Muscle layer of colon (tissue), 2 donors: ENCODE results near the gene YTHDF1.

Experiments
- H3K27ac ChIP-seq: one replicate; pipeline ENCODE4 v1.7.0; 2013; ENCODE audit warnings: low read depth, mild to moderate bottlenecking, low read length, moderate library complexity
- H3K27me3 ChIP-seq, 2 donors: one replicate each; pipeline ENCODE4 v1.7.0; 2013; ENCODE audit warnings: low read length in 2 of 2, mild to moderate bottlenecking in 2 of 2; ENCODE audit not compliant: insufficient read depth in 2 of 2, control insufficient read depth in 1 of 2
- H3K36me3 ChIP-seq: one replicate; pipeline ENCODE4 v1.7.0; 2013; ENCODE audit warnings: mild to moderate bottlenecking, low read length; ENCODE audit not compliant: insufficient read depth
- H3K4me1 ChIP-seq: one replicate; pipeline ENCODE4 v1.7.0; 2013; ENCODE audit warnings: mild to moderate bottlenecking, low read length; ENCODE audit not compliant: insufficient read depth
- H3K4me3 ChIP-seq, 2 donors: one replicate each; pipeline ENCODE4 v1.7.0; 2013; ENCODE audit warnings: low read length in 2 of 2, low read depth in 1 of 2, mild to moderate bottlenecking in 1 of 2, moderate library complexity in 1 of 2
- H3K9ac ChIP-seq: one replicate; pipeline ENCODE4 v1.7.0; 2013; ENCODE audit warnings: low read length
- H3K9me3 ChIP-seq: one replicate; pipeline ENCODE4 v1.7.0; 2013; ENCODE audit warnings: mild to moderate bottlenecking, low read length
- donor health status: abdominal sarcoma.
- donor health status: Adenocarcinoma of cecum.

The YTHDF1 gene

DNA sequence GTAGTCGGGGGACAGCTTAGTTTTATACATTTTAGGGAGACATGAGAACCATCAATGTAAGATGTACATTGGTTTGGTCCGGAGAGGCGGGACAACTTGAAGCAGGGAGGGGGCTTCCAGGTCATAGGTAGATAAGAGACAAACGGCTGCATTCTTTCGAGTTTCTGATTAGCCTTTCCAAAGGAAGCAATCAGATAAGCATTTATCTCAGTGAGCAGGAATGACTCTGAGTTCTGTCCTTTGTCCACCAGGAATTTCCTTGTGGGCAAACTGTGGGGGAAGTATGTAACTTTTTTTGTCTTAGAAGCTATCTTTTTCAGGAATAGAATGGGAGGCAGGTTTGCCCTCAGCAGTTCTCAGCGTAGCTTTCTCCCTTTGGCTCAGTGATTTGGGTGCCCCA is 1.4 kb downstream of the YTHDF1 start:
- Histone ChIP-seq H3K9ac (no peak overlapping the region), H3K9me3 (no peaks in the 10 kb centered on the region), H3K27ac (no peak overlapping the region), H3K36me3 (peaks cover 21% of the 10 kb centered on the region), H3K27me3 (no peaks in the 10 kb centered on the region), H3K4me3 (peak overlapping the region in 1 of 2 donors; percentile 64), H3K4me1 (peaks cover 50% of the 10 kb centered on the region)

DNA sequence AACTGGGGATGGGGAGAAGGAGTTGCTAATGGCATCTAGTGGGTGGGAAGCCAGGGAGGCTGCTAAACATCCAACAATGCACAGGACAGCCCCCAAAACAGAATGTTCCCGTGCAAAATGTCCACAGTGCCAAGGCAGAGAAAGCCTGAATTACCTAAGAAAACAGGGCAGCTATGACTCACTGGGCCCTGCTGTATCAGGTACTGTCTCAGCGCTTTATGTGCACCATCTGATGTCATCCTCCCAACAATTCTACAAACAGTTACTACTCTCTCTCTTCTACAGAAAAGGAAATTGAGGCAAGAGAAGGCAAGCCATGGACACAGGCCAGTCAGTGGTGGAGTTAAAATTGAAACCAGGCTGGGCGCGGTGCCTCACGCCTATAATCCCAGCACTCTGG is 3.1 kb downstream of the YTHDF1 start:
- Histone ChIP-seq H3K36me3 (peaks cover 32% of the 10 kb centered on the region), H3K9ac (no peak overlapping the region), H3K27me3 (no peaks in the 10 kb centered on the region), H3K4me3 (no peak overlapping the region), H3K9me3 (no peaks in the 10 kb centered on the region), H3K4me1 (peaks cover 50% of the 10 kb centered on the region), H3K27ac (no peak overlapping the region)

DNA sequence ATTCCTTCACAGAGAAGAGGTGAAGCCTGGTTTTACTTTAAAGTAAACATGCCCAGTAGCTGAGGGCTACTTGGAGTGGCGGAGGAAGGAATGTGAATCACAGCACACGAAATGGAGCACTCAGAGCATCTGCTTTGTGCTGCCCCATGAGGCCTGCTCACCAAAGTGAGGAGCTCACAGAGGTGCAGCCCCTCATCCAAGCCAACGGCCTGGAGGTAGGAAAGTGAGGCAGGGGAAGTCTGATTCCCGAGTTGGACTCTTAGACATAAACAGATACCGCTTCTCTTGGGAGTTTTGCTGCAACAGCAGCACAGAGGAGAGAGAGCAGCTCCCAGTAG is 3.6 kb downstream of the YTHDF1 start:
- no peak overlapping the region for H3K27ac ChIP-seq
- no peaks in the 10 kb centered on the region for H3K27me3 ChIP-seq
- H3K4me1 ChIP-seq, result peaks cover 50% of the 10 kb centered on the region
- H3K9me3 ChIP-seq, result no peaks in the 10 kb centered on the region
- H3K9ac ChIP-seq, result no peak overlapping the region
- H3K4me3 ChIP-seq, result peak overlapping the region in 1 of 2 donors; percentile 4
- H3K36me3 ChIP-seq, result peaks cover 32% of the 10 kb centered on the region

GRCh38 chr20:63210011-63210605 is 5.8 kb downstream of the YTHDF1 start:
- peaks cover 43% of the 10 kb centered on the region for H3K36me3 ChIP-seq

GRCh38 chr20:63208346-63208909 is 7.5 kb downstream of the YTHDF1 start:
- Histone ChIP-seq H3K36me3 (peaks cover 56% of the 10 kb centered on the region), H3K4me3 (no peak overlapping the region), H3K4me1 (peaks cover 40% of the 10 kb centered on the region), H3K9me3 (no peaks in the 10 kb centered on the region), H3K27ac (no peak overlapping the region), H3K27me3 (no peaks in the 10 kb centered on the region), H3K9ac (no peak overlapping the region)

More at GRCh38 chr20:63210011-63210605, 5.8 kb downstream of the YTHDF1 start:
- Histone ChIP-seq H3K9me3 (no peaks in the 10 kb centered on the region), H3K4me3 (no peak overlapping the region), H3K27me3 (no peaks in the 10 kb centered on the region), H3K9ac (no peak overlapping the region), H3K4me1 (peaks cover 56% of the 10 kb centered on the region), H3K27ac (no peak overlapping the region)

DNA sequence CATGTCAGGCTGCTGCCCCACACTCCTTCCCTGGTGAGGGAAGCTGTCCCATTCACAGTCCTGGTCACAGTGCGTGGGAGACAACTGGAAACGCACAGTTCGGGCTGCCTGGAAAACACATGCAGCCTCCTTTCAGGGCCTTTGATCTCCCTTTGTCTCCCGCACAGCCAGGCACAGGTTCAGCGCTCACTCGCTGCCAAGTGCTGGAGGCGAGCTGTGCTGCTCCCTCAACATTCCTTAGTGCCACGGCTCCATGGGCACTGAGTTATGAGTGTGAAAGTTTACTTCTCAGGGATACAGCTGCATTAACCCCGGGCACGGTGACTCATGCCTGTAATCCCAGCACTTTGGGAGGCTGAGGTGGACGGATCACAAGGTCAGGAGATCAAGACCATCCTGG is 9.1 kb downstream of the YTHDF1 start:
- Histone ChIP-seq H3K27ac (peak overlapping the region; percentile 29), H3K27me3 (no peaks in the 10 kb centered on the region), H3K9ac (no peak overlapping the region), H3K4me1 (peaks cover 26% of the 10 kb centered on the region), H3K36me3 (peaks cover 63% of the 10 kb centered on the region), H3K9me3 (no peaks in the 10 kb centered on the region), H3K4me3 (no peak overlapping the region)

GRCh38 chr20:63205896-63206295 is 10.0 kb downstream of the YTHDF1 start:
- peaks cover 17% of the 10 kb centered on the region for H3K4me1 ChIP-seq

DNA sequence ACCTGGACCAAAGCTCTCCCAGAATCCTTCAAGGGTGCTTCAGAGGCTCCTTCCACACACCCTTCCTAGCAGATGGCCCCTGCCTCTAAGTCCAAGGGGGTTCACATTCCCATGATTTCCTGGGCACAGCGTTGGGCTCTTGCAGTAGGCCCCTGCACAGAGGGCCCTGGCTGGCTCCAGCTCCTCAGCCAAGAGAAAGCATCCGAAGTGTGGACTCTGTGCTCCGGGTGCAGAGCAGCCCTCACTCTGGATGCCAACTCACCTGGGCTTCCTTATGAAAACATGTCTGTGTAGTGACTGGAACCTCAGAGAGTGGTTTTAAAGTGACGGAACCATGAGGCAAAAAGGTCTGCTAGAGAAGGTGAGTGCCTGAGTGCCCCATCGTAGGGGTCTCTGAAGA is 11.6 kb downstream of the YTHDF1 start:
- Histone ChIP-seq H3K4me3 (no peak overlapping the region), H3K27ac (no peak overlapping the region), H3K9ac (no peak overlapping the region), H3K27me3 (no peaks in the 10 kb centered on the region), H3K9me3 (no peaks in the 10 kb centered on the region), H3K4me1 (peaks cover 13% of the 10 kb centered on the region), H3K36me3 (peaks cover 65% of the 10 kb centered on the region)

More at GRCh38 chr20:63205896-63206295, 10.0 kb downstream of the YTHDF1 start:
- Histone ChIP-seq H3K36me3 (peaks cover 61% of the 10 kb centered on the region), H3K9ac (no peak overlapping the region), H3K27ac (no peak overlapping the region), H3K4me3 (no peak overlapping the region), H3K27me3 (no peaks in the 10 kb centered on the region), H3K9me3 (no peaks in the 10 kb centered on the region)

DNA sequence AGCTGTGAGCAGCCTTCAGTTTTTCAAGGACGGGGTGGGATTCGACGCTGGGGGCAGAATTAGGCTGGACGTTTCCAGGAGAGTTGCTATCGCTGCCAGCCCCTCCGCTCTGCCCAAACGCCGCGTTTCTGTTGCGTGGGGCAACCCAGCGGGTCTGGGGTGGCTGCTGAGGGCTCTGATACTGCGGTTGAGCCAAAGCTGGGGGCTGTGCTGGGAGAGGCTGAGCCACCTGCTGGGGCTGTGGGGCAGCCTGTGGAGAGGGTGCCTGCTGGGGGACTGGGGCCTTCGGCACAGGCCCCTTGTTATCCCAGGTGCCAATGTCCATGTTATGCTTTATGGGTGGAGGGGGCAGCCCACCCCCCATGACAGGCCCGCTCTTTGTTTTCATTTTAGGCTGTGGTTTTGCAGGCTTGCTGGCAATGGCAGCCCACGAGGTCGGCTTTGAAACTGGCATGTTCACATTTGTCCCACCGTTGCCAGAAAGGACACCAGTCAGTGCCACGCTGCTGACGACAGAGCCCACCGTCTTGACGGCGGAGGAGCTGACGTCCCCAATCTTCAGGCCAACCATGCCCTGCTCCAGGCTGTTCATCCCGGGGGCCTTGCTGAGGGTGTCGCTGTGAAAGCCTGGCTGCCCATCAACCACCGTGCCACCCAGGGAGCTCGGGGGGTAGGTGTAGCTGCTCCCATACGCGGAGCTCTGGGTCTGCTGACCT is 13.0 kb downstream of the YTHDF1 start:
- Histone ChIP-seq H3K36me3 (peaks cover 56% of the 10 kb centered on the region), H3K27ac (no peak overlapping the region)

GRCh38 chr20:63202021-63202420 is 13.9 kb downstream of the YTHDF1 start:
- H3K4me1 ChIP-seq, result peaks cover 22% of the 10 kb centered on the region
- H3K27ac ChIP-seq, result no peak overlapping the region
- H3K27me3 ChIP-seq, result no peaks in the 10 kb centered on the region
- no peak overlapping the region for H3K4me3 ChIP-seq
- H3K9me3 ChIP-seq, result no peaks in the 10 kb centered on the region
- peaks cover 60% of the 10 kb centered on the region for H3K36me3 ChIP-seq
- no peak overlapping the region for H3K9ac ChIP-seq

More for the DNA sequence above, 13.0 kb downstream of the YTHDF1 start:
- Histone ChIP-seq H3K9me3 (no peaks in the 10 kb centered on the region), H3K27me3 (no peaks in the 10 kb centered on the region), H3K9ac (no peak overlapping the region), H3K4me3 (no peak overlapping the region), H3K4me1 (peaks cover 13% of the 10 kb centered on the region)

- Histone ChIP-seq H3K9me3 (no peaks in the 10 kb centered on the region), H3K9ac (no peak overlapping the region), H3K36me3 (peaks cover 51% of the 10 kb centered on the region), H3K27ac (no peak overlapping the region), H3K4me1 (peaks cover 9% of the 10 kb centered on the region), H3K4me3 (no peak overlapping the region), H3K27me3 (no peaks in the 10 kb centered on the region)
Measured at GRCh38 chr20:63198606-63199005, 17.3 kb downstream of the YTHDF1 start.
